ELR (cell line): ENCODE measurements around the gene USF3.

ENCODE experiments used
- DNase-seq: peaks from one replicate; pipeline ENCODE4 v3.0.0-alpha.2; 2015; ENCODE audit warnings: low read depth

The USF3 gene

GRCh38 chr3:113698213-113698742, 1.8 kb upstream of the USF3 start:
- no peak for DNase-seq

- DNase-seq = peak; percentile 17
Measured at GRCh38 chr3:113697500-113698090, 1.2 kb upstream of the USF3 start.

- DNase-seq = peak; percentile 100
Measured at GRCh38 chr3:113696658-113697499, 437 bp upstream of the USF3 start.

GRCh38 chr3:113695431-113695785, 1.0 kb downstream of the USF3 start:
- no peak for DNase-seq

GRCh38 chr3:113690482-113690881, 6.0 kb downstream of the USF3 start:
- no peak for DNase-seq

- peak; percentile 5 for DNase-seq
Measured at GRCh38 chr3:113685956-113686721, 10.3 kb downstream of the USF3 start.

- no peak for DNase-seq
Measured at GRCh38 chr3:113685124-113685523, 11.3 kb downstream of the USF3 start.

- DNase-seq = no peak
Measured at GRCh38 chr3:113684271-113684819, 12.1 kb downstream of the USF3 start.

- DNase-seq = no peak
Measured at GRCh38 chr3:113678773-113679172, 17.7 kb downstream of the USF3 start.

GRCh38 chr3:113677737-113678136, 18.7 kb downstream of the USF3 start:
- DNase-seq = no peak

- DNase-seq = no peak
Measured at GRCh38 chr3:113676261-113676660, 20.2 kb downstream of the USF3 start.

- DNase-seq = no peak
Measured at GRCh38 chr3:113673593-113673992, 22.8 kb downstream of the USF3 start.

GRCh38 chr3:113668015-113668414, 28.4 kb downstream of the USF3 start:
- peak; percentile 22 for DNase-seq

GRCh38 chr3:113664523-113665094, 31.8 kb downstream of the USF3 start:
- no peak for DNase-seq

GRCh38 chr3:113663761-113664160, 32.7 kb downstream of the USF3 start:
- no peak for DNase-seq

GRCh38 chr3:113663324-113663750, 33.1 kb downstream of the USF3 start:
- no peak for DNase-seq

- no peak for DNase-seq
Measured at GRCh38 chr3:113662824-113663223, 33.6 kb downstream of the USF3 start.

GRCh38 chr3:113660896-113661295, 35.5 kb downstream of the USF3 start:
- DNase-seq = no peak

- DNase-seq = no peak
Measured at GRCh38 chr3:113660458-113660857, 36.0 kb downstream of the USF3 start.

- DNase-seq = no peak
Measured at GRCh38 chr3:113659996-113660395, 36.4 kb downstream of the USF3 start.

GRCh38 chr3:113659101-113659541, 37.3 kb downstream of the USF3 start:
- DNase-seq = no peak

GRCh38 chr3:113658107-113658506, 38.3 kb downstream of the USF3 start:
- DNase-seq = no peak
